ENCODE data around the gene AFG3L2. TPM values are rescaled to one million over a fixed set of nuclear protein-coding genes. Genes with fewer than 3 reads are reported as not detected.

Gene AFG3L2
- total and polyA plus RNA-seq, 2 of the 8 experiments (the other 6 are each of a cell fraction or from before 2014, with no cell fraction given), result 29.7 to 84.8 TPM

GRCh38 chr18:12410081-12410481 is 33.1 kb upstream of the AFG3L2 start:
- WGBS, 2 experiments (ENCODE audit: extremely low coverage in 1 of 2, insufficient coverage in 1 of 2, insufficient read length in 1 of 2, insufficient replicate concordance in 2 of 2, low coverage in 1 of 2, low lambda C conversion rate in 2 of 2, missing lambda C conversion rate in 1 of 2), result 81% methylated on average over 9 of the region's 9 CpGs; no CpG with 5 or more reads in 1 of the 2 experiments
- Histone ChIP-seq H2AK5ac (ENCODE audit: low read depth, low read length) (no peak overlapping the region), H3K4me2 (ENCODE audit: insufficient read depth in 1 of 2, low read depth in 2 of 2, low read length in 2 of 2) (no peak overlapping the region), H3K79me2 (ENCODE audit: control insufficient read depth in 1 of 2, insufficient read depth in 2 of 2, low read length in 2 of 2) (peaks cover 0 to 8% of the 10 kb centered on the region in 2 experiments; a peak in 3 of 4 replicates), H2BK15ac (ENCODE audit: low read length) (no peak overlapping the region), H3K27ac (ENCODE audit: low read depth, low read length) (no peak overlapping the region), H3K79me1 (ENCODE audit: low read depth, low read length) (0 out of 2 replicates have a peak, but pooled peaks cover 2% of the 10 kb centered on the region), H3K27me3 (replicated peaks in 1 of 4; ENCODE audit: control insufficient read depth in 3 of 4, extremely low read depth in 1 of 4, insufficient read depth in 3 of 4, low read length in 3 of 4) (peaks cover 0 to 18% (median 15%) of the 10 kb centered on the region in 4 experiments; a peak in 6 of 7 replicates), H3K9ac (replicated peaks in 1 of 4; ENCODE audit: extremely low read depth in 1 of 4, low read depth in 3 of 4, low read length in 3 of 4) (no peak overlapping the region), H2BK12ac (ENCODE audit: low read depth, low read length) (no peak overlapping the region), H3K14ac (ENCODE audit: insufficient read length) (no peak overlapping the region), H3K56ac (replicated peaks; ENCODE audit: insufficient read length, low read depth, low read length) (no peak overlapping the region), H2AFZ (ENCODE audit: low read length) (no peak overlapping the region), H3K4ac (replicated peaks; ENCODE audit: insufficient read length, low read depth, low read length) (no peak overlapping the region), H2BK120ac (replicated peaks; ENCODE audit: low read depth, low read length) (no peak overlapping the region), H4K8ac (ENCODE audit: extremely low read depth, insufficient read depth, low read length) (no peak overlapping the region), H3K36me3 (ENCODE audit: control insufficient read depth in 2 of 4, insufficient read depth in 4 of 4, low read length in 3 of 4) (no peaks in the 10 kb centered on the region), H3K18ac (ENCODE audit: extremely low read depth, low read length) (no peak overlapping the region), H2BK20ac (ENCODE audit: low read length) (no peak overlapping the region), H4K5ac (ENCODE audit: insufficient read length, low read depth, low read length) (no peak overlapping the region), H3K23ac (ENCODE audit: insufficient read length) (no peak overlapping the region), H4K91ac (replicated peaks; ENCODE audit: insufficient read length, low read length) (no peak overlapping the region), H3K4me1 (replicated peaks in 1 of 4; ENCODE audit: control insufficient read depth in 3 of 4, insufficient read depth in 4 of 4, low read length in 3 of 4) (peaks cover 0 to 8% (median 2%) of the 10 kb centered on the region in 4 experiments; a peak in 5 of 7 replicates), H3K23me2 (ENCODE audit: low read depth, low read length) (peaks cover 4% of the 10 kb centered on the region; the same call in 1 of the 2 replicates), H2BK5ac (ENCODE audit: low read depth, low read length) (no peak overlapping the region), H3K4me3 (ENCODE audit: extremely low read depth in 1 of 4, insufficient read depth in 2 of 4, low read depth in 3 of 4, low read length in 4 of 4) (no peak overlapping the region), H3K9me3 (ENCODE audit: insufficient read depth in 2 of 2, low read depth in 1 of 2, low read length in 1 of 2) (no peaks in the 10 kb centered on the region), H4K20me1 (replicated peaks in 1 of 2; ENCODE audit: control insufficient read depth in 1 of 2, insufficient read depth in 2 of 2, low read length in 2 of 2) (no peaks in the 10 kb centered on the region)
- ChIA-PET POLR2A (ENCODE audit: partially characterized antibody) (interaction anchor here (0.6 to 2.4 kb wide), 2 partner anchors 10 to 137 kb away, joined by 3 to 9 read pairs; no protein-coding TSS in a partner anchor), CTCF (ENCODE audit: partially characterized antibody) (interaction anchor here (0.9 kb wide), 1 partner anchor 19 kb away, joined by 3 read pairs; no protein-coding TSS in a partner anchor)
- DNase-seq (ENCODE audit: low read depth in 1 of 2, low spot score in 2 of 2) (no peak), FAIRE-seq (no peak)
- no peak for TF ChIP-seq BCL11A (IDR thresholded peaks at IDR 0.05; ENCODE audit: low read depth in 2 of 2, low read length in 2 of 2)
- no peak for TF ChIP-seq SIX5 (IDR thresholded peaks at IDR 0.05; ENCODE audit: low read depth, low read length)
- TF ChIP-seq CHD2 (IDR thresholded peaks at IDR 0.05; ENCODE audit: low read length), result no peak
- no peak for TF ChIP-seq E2F6 (IDR thresholded peaks at IDR 0.05)
- TF ChIP-seq KDM5A (IDR thresholded peaks at IDR 0.05; ENCODE audit: low read length), result no peak
- TF ChIP-seq CBX8 (IDR thresholded peaks at IDR 0.05; ENCODE audit: borderline replicate concordance, low read depth, low read length), result no peak
- TF ChIP-seq HDAC2 (IDR thresholded peaks at IDR 0.05; ENCODE audit: borderline replicate concordance in 1 of 2, low read depth in 2 of 2, low read length in 2 of 2), result no peak
- no peak for TF ChIP-seq SUZ12 (IDR thresholded peaks at IDR 0.05; ENCODE audit: low read length)
- TF ChIP-seq GABPA (IDR thresholded peaks at IDR 0.05; ENCODE audit: borderline replicate concordance, insufficient read depth, low read length), result no peak
- no peak for TF ChIP-seq SAP30 (IDR thresholded peaks at IDR 0.05; ENCODE audit: insufficient read depth, insufficient replicate concordance, low read length)
- TF ChIP-seq JUN (IDR thresholded peaks at IDR 0.05; ENCODE audit: low read depth, low read length), result no peak
- TF ChIP-seq SIRT6 (IDR thresholded peaks at IDR 0.05; ENCODE audit: low read length), result no peak
- TF ChIP-seq CTBP2 (IDR thresholded peaks at IDR 0.05; ENCODE audit: borderline replicate concordance, insufficient read depth, insufficient read length, low read length), result no peak

All from H1 (cell line).